ENCODE measurements around the gene SLC26A9. TPM values are rescaled to one million over a fixed set of nuclear protein-coding genes. Genes with fewer than 3 reads are reported as not detected.

Gene SLC26A9
- total RNA-seq, 2 donors from 2014 or later, result 24.4 to 35.4 TPM

GRCh38 chr1:205965036-205965884 lies 22.0 kb upstream of the SLC26A9 start:
- Histone ChIP-seq H3K36me3 (no peaks in the 10 kb centered on the region), H3K4me1 (peaks cover 0 to 22% of the 10 kb centered on the region in 2 donors), H3K4me3 (no peak overlapping the region), H3K27me3 (no peaks in the 10 kb centered on the region), H3K27ac (no peak overlapping the region), H3K9me3 (no peaks in the 10 kb centered on the region)
- TF ChIP-seq CTCF (IDR thresholded peaks at IDR 0.05), result no peak
- DNase-seq (ENCODE audit: low spot score), result no peak

- no peaks in the 10 kb centered on the region for H3K27me3 ChIP-seq
- H3K27ac ChIP-seq, result no peak overlapping the region
- no peaks in the 10 kb centered on the region for H3K9me3 ChIP-seq
- no peaks in the 10 kb centered on the region for H3K36me3 ChIP-seq
- no peak overlapping the region for H3K4me3 ChIP-seq
- peaks cover 0 to 22% of the 10 kb centered on the region in 2 donors for H3K4me1 ChIP-seq
- TF ChIP-seq CTCF (IDR thresholded peaks at IDR 0.05), result no peak
- DNase-seq (ENCODE audit: low spot score), result no peak
Measured at GRCh38 chr1:205963352-205964155, 20.3 kb upstream of the SLC26A9 start.

GRCh38 chr1:205962821-205963221 lies 19.6 kb upstream of the SLC26A9 start:
- no peaks in the 10 kb centered on the region for H3K27me3 ChIP-seq
- no peak for DNase-seq (ENCODE audit: low spot score)
- H3K36me3 ChIP-seq, result no peaks in the 10 kb centered on the region
- no peak for TF ChIP-seq CTCF (IDR thresholded peaks at IDR 0.05)
- peaks cover 0 to 22% of the 10 kb centered on the region in 2 donors for H3K4me1 ChIP-seq
- H3K4me3 ChIP-seq, result no peak overlapping the region
- H3K9me3 ChIP-seq, result no peaks in the 10 kb centered on the region
- no peak overlapping the region for H3K27ac ChIP-seq

GRCh38 chr1:205961991-205962820 lies 18.9 kb upstream of the SLC26A9 start:
- Histone ChIP-seq H3K9me3 (no peaks in the 10 kb centered on the region), H3K4me1 (peaks cover 0 to 22% of the 10 kb centered on the region in 2 donors), H3K4me3 (no peak overlapping the region), H3K27me3 (no peaks in the 10 kb centered on the region), H3K27ac (no peak overlapping the region), H3K36me3 (no peaks in the 10 kb centered on the region)
- TF ChIP-seq CTCF (IDR thresholded peaks at IDR 0.05), result no peak
- DNase-seq (ENCODE audit: low spot score), result no peak

GRCh38 chr1:205961405-205961804 lies 18.1 kb upstream of the SLC26A9 start:
- Histone ChIP-seq H3K36me3 (no peaks in the 10 kb centered on the region), H3K27me3 (no peaks in the 10 kb centered on the region), H3K4me3 (no peak overlapping the region), H3K27ac (no peak overlapping the region), H3K9me3 (no peaks in the 10 kb centered on the region), H3K4me1 (peaks cover 0 to 22% of the 10 kb centered on the region in 2 donors)
- DNase-seq (ENCODE audit: low spot score), result no peak
- no peak for TF ChIP-seq CTCF (IDR thresholded peaks at IDR 0.05)
